Mucosa of rectum (tissue), 2 donors: ENCODE results near the gene ID3.

ENCODE experiments used
- H3K27ac ChIP-seq, 2 donors: one replicate each; pipeline ENCODE4 v1.7.0; 2013; ENCODE audit warnings: inconsistent platforms in 2 of 2, low read depth in 2 of 2, low read length in 2 of 2
- H3K27me3 ChIP-seq, 2 donors: one replicate each; pipeline ENCODE4 v1.7.0; 2013; ENCODE audit warnings: low read length in 2 of 2; ENCODE audit not compliant: control insufficient read depth in 2 of 2, insufficient read depth in 2 of 2
- H3K36me3 ChIP-seq, 2 donors: one replicate each; pipeline ENCODE4 v1.7.0; 2013; ENCODE audit warnings: low read length in 2 of 2; ENCODE audit not compliant: control insufficient read depth in 2 of 2, insufficient read depth in 2 of 2
- H3K4me1 ChIP-seq, 2 donors: one replicate each; pipeline ENCODE4 v1.7.0; 2013; ENCODE audit warnings: low read length in 2 of 2, mild to moderate bottlenecking in 1 of 2; ENCODE audit not compliant: control insufficient read depth in 2 of 2, insufficient read depth in 2 of 2
- H3K4me3 ChIP-seq, 2 donors: one replicate each; pipeline ENCODE4 v1.7.0; 2013; ENCODE audit warnings: low read length in 2 of 2
- H3K9ac ChIP-seq, 2 donors: one replicate each; pipeline ENCODE4 v1.7.0; 2013; ENCODE audit warnings: low read length in 2 of 2, low read depth in 1 of 2, mild to moderate bottlenecking in 1 of 2
- H3K9me3 ChIP-seq, 2 donors: one replicate each; pipeline ENCODE4 v1.7.0; 2013; ENCODE audit warnings: low read length in 2 of 2; ENCODE audit not compliant: control insufficient read depth in 2 of 2
- donor health status: healthy.
- donor health status: Normal muscosa, but diverticular disease.

The ID3 gene

GRCh38 chr1:23576338-23577055 is 17.2 kb upstream of the ID3 start:
- no peak overlapping the region for H3K9ac ChIP-seq
- no peaks in the 10 kb centered on the region for H3K9me3 ChIP-seq
- peaks cover 7 to 13% of the 10 kb centered on the region in 2 donors for H3K4me1 ChIP-seq
- peak overlapping the region; percentile 64 to 66 for H3K27ac ChIP-seq
- H3K27me3 ChIP-seq: no peaks in the 10 kb centered on the region
- H3K36me3 ChIP-seq: no peaks in the 10 kb centered on the region
- H3K4me3 ChIP-seq: peak overlapping the region in 1 of 2 donors; percentile 14

- Histone ChIP-seq H3K9me3 (no peaks in the 10 kb centered on the region), H3K27ac (no peak overlapping the region), H3K27me3 (no peaks in the 10 kb centered on the region), H3K4me3 (no peak overlapping the region), H3K4me1 (peaks cover 7 to 13% of the 10 kb centered on the region in 2 donors), H3K9ac (no peak overlapping the region), H3K36me3 (no peaks in the 10 kb centered on the region)
These were observed 16.0 kb upstream of the ID3 start for GRCh38 chr1:23575226-23575810.

DNA sequence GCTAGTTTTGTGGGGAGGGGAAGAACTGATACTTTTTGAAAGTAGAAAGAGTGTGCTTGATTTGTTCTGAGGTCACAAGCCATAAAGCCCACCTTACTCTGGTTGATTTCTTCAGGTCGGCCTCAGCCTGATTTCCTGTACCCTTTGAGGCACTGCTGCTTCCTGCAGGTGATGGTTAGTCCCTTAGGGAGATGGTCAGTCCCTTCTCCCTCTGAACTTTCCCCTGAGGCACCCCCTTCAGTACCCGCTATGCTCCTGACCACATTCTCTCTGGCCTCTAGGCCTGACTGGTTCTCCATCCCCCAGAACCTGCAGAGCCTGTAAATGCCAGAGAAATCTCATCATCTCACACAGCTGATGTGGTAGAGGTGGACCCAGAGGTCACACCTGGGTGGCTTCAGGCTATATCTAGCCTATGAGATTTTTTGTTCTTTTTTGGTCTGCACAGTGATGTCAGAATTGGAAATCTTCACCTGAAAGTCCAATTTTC is 15.0 kb upstream of the ID3 start:
- H3K27me3 ChIP-seq: no peaks in the 10 kb centered on the region
- no peak overlapping the region for H3K27ac ChIP-seq
- H3K9me3 ChIP-seq: no peaks in the 10 kb centered on the region
- no peaks in the 10 kb centered on the region for H3K36me3 ChIP-seq
- no peak overlapping the region for H3K9ac ChIP-seq
- H3K4me1 ChIP-seq: peaks cover 7 to 13% of the 10 kb centered on the region in 2 donors
- H3K4me3 ChIP-seq: no peak overlapping the region

DNA sequence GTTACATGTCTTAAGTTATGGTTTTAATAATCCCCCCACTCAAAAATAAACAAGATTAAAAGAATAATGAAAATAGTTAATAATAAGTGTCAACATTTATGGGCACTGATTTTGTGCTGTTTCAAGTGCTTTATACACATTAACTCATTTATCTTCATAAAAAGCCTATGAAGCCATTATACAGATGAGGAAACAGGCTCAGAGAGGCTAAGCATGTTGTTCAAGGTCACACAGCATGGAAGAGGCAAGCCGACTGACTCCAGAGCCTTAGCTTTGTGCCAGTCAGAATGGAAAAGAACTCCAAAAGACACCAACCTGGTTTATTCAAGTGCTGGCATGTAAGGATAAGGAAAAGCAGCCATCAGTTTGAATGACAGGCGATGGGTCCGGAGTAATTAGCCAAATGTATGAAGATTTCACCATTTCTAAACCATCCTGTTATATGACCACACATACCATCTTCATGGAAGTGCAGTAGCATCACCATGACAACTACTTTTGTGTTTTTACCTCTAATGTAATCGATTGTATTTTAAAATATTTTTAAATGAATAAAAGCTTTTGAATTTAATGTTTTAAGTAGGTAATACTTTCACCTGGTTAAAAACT is 14.4 kb upstream of the ID3 start:
- Histone ChIP-seq H3K9me3 (no peaks in the 10 kb centered on the region), H3K36me3 (no peaks in the 10 kb centered on the region), H3K27ac (no peak overlapping the region), H3K4me3 (no peak overlapping the region), H3K9ac (no peak overlapping the region), H3K27me3 (no peaks in the 10 kb centered on the region), H3K4me1 (peaks cover 7 to 11% of the 10 kb centered on the region in 2 donors)

DNA sequence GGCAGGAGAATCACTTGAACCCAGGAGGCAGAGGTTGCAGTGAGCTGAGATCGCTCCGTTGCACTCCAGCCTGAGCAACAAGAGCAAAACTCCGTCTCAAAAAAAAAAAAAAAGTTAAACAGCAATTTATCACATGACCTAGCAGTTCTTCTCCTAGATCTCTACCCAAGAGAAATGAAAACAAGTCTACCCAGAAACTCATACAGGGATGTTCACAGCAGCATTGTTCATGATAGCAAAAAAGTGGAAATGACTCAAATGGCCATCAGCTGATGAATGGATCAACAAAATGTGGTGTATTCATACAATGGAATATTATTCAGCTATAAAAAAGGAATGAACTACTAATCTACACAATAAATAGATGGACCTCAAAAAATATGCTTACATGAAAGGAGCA is 12.2 kb upstream of the ID3 start:
- Histone ChIP-seq H3K27ac (no peak overlapping the region), H3K36me3 (no peaks in the 10 kb centered on the region), H3K27me3 (no peaks in the 10 kb centered on the region), H3K4me3 (no peak overlapping the region), H3K9ac (no peak overlapping the region), H3K4me1 (peaks cover 6 to 7% of the 10 kb centered on the region in 2 donors), H3K9me3 (no peaks in the 10 kb centered on the region)

GRCh38 chr1:23570001-23570691 is 10.8 kb upstream of the ID3 start:
- no peak overlapping the region for H3K4me3 ChIP-seq
- H3K36me3 ChIP-seq: no peaks in the 10 kb centered on the region
- H3K4me1 ChIP-seq: peaks cover 6% of the 10 kb centered on the region in 2 donors
- H3K9me3 ChIP-seq: no peaks in the 10 kb centered on the region
- no peak overlapping the region for H3K27ac ChIP-seq
- no peak overlapping the region for H3K9ac ChIP-seq
- no peaks in the 10 kb centered on the region for H3K27me3 ChIP-seq

- Histone ChIP-seq H3K36me3 (no peaks in the 10 kb centered on the region), H3K9ac (peak overlapping the region; percentile 41 to 67), H3K4me3 (peak overlapping the region; percentile 62 to 69), H3K27ac (peak overlapping the region; percentile 48 to 54), H3K4me1 (peaks cover 15 to 17% of the 10 kb centered on the region in 2 donors), H3K9me3 (no peaks in the 10 kb centered on the region), H3K27me3 (no peaks in the 10 kb centered on the region)
These were observed 9.5 kb upstream of the ID3 start for GRCh38 chr1:23568608-23569383.

DNA sequence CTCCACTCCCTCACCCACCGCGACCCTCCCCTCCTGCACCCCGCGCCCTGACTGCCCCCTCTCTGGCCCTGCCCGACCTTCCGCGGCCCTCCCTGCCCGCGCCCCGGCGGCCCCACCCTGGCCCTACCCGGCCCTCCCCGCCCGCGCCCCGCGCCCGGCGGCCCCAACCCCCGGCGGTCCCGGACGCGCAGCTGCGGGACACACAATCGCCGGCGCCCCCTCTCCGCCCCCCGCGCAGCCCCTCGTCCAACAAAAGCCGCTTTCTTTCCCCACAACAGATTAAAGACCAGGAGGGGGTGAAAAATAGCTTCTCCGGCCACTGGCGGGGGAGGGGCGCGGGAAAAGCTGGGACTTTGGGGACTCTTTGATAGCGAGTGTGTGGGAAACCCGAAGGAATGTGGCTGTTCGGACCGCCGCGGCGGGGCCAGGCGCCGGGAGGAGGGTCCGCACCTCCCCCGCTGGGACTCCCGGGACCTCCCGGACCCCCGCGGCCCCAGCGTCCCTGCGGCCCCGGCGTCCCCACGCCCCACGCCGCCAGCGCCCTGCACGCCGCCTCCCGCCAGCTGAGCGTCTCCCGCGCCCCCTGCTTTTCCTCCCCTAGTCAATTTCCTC is 8.8 kb upstream of the ID3 start:
- Histone ChIP-seq H3K4me3 (peak overlapping the region; percentile 62 to 69), H3K27me3 (no peaks in the 10 kb centered on the region), H3K36me3 (no peaks in the 10 kb centered on the region), H3K4me1 (peaks cover 18 to 21% of the 10 kb centered on the region in 2 donors), H3K27ac (peak overlapping the region; percentile 54), H3K9me3 (no peaks in the 10 kb centered on the region), H3K9ac (peak overlapping the region; percentile 41 to 67)

DNA sequence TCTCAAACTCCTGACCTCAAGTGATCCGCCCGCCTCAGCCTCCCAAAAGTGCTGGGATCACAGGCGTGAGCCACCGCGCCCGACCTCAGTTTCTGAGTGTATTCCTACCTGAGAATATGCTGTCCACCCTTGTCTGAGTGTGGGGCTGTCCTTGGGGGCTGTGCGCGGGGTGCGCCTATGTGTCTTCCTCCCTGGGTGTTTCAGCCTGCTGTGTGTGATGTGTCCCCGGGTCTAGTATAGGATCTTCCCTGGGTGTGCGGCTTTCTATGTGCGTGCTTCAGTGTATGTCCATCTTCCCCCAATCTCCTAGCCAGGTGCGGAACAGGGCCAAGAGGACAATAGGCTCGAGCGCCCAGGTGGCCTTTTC is 8.3 kb upstream of the ID3 start:
- Histone ChIP-seq H3K4me1 (peaks cover 21% of the 10 kb centered on the region in 2 donors), H3K9ac (peak overlapping the region; percentile 34 to 67), H3K4me3 (peak overlapping the region; percentile 62 to 69)

More for the DNA sequence above, 8.3 kb upstream of the ID3 start:
- Histone ChIP-seq H3K36me3 (no peaks in the 10 kb centered on the region), H3K27ac (peak overlapping the region; percentile 54), H3K9me3 (no peaks in the 10 kb centered on the region), H3K27me3 (no peaks in the 10 kb centered on the region)
